ENCODE data around the gene AVP. TPM values are rescaled to one million over a fixed set of nuclear protein-coding genes. Genes with fewer than 3 reads are reported as not detected.

The AVP gene
- total and polyA plus RNA-seq, 2 of the 13 experiments (the other 11 are each of a cell fraction or from before 2014, with no cell fraction given): 0.12 TPM; not detected in 1

GRCh38 chr20:3072530-3073250 is 11.8 kb downstream of the AVP start:
- Histone ChIP-seq H3K9me3 (ENCODE audit: low read length) (no peaks in the 10 kb centered on the region), H3K36me3 (replicated peaks in 1 of 2; ENCODE audit: control insufficient read depth in 1 of 2, insufficient read depth in 2 of 2, low read length in 2 of 2) (no peaks in the 10 kb centered on the region), H2AFZ (ENCODE audit: low read length) (no peak overlapping the region), H3K27me3 (ENCODE audit: control insufficient read depth in 1 of 2, insufficient read depth in 2 of 2, low read length in 2 of 2) (peaks cover 2 to 12% of the 10 kb centered on the region in 2 experiments; a peak in 2 of 5 replicates), H3K27ac (ENCODE audit: extremely low read length, insufficient read depth, low read length) (no peak overlapping the region), H3K4me2 (ENCODE audit: low read depth, low read length) (peak overlapping the region; percentile 51), H3K4me1 (ENCODE audit: insufficient read depth, low read length) (peaks cover 71% of the 10 kb centered on the region), H3K9ac (ENCODE audit: insufficient read depth, low read depth, low read length) (peak overlapping the region; percentile 27), H3K4me3 (replicated peaks in 1 of 3; ENCODE audit: insufficient read depth in 1 of 3, low read depth in 2 of 3, low read length in 3 of 3) (peak overlapping the region in 2 of 3 experiments; percentile 7 to 41; a peak in 2 of 6 replicates), H4K20me1 (ENCODE audit: insufficient read depth, low read length) (no peaks in the 10 kb centered on the region), H3K79me2 (ENCODE audit: insufficient read depth, low read length) (no peaks in the 10 kb centered on the region)
- no peak for FAIRE-seq
- peak; percentile 10 for ATAC-seq
- WGBS (ENCODE audit: low lambda C conversion rate): 65% methylated on average over 22 of the region's 22 CpGs
- no peak for DNase-seq (ENCODE audit: low spot score)
- no TSS peak for BruUV-seq (replicated peaks)
- ChIA-PET POLR2A (no interaction called here), CTCF (ENCODE audit: low intra/inter-chr PET ratio, low total read pairs) (no interaction called here)
- intact Hi-C loops (cut with micrococcal nuclease; ENCODE audit: unreplicated experiment): no loop called here
- in situ Hi-C loops (cut with HindIII; ENCODE audit: extremely low pct_ligation_motif_present, low pct_unique_long_range_greater_than_20kb): no loop called here
- peak; percentile 74; the same call in 1 of the 2 replicates for TF ChIP-seq ZNF512B (CRISPR knock-in tag; IDR thresholded peaks at IDR 0.05; ENCODE audit: borderline replicate concordance)
- peak; percentile 58; the same call in 1 of the 2 replicates for TF ChIP-seq ZFP41 (CRISPR knock-in tag; IDR thresholded peaks at IDR 0.05; ENCODE audit: borderline replicate concordance)
- no peak for TF ChIP-seq TFAP4 (IDR thresholded peaks at IDR 0.05; ENCODE audit: borderline replicate concordance, low read depth)
- no peak for TF ChIP-seq MATR3 (CRISPR knock-in tag; IDR thresholded peaks at IDR 0.05)
- TF ChIP-seq MEF2D (CRISPR knock-in tag; IDR thresholded peaks at IDR 0.05): no peak
- TF ChIP-seq SOX5 (CRISPR knock-in tag; IDR thresholded peaks at IDR 0.05; ENCODE audit: borderline replicate concordance): no peak
- TF ChIP-seq MED1 (CRISPR knock-in tag; IDR thresholded peaks at IDR 0.05): peak; percentile 20
- 0 out of 2 replicates have a peak, but pooled peaks have one; percentile 20 for TF ChIP-seq MXD1 (CRISPR knock-in tag; IDR thresholded peaks at IDR 0.05)
- no peak for TF ChIP-seq SOX6 (IDR thresholded peaks at IDR 0.05)
- peak; percentile 23; the same call in 1 of the 2 replicates for TF ChIP-seq SOX6 (CRISPR knock-in tag; IDR thresholded peaks at IDR 0.05)
- TF ChIP-seq ZBTB38 (CRISPR knock-in tag; IDR thresholded peaks at IDR 0.05): peak; percentile 70
- no peak for TF ChIP-seq EZH2 (conservative IDR thresholded peaks at IDR 0.05; ENCODE audit: low read depth, low read length)
- peak; percentile 7 for TF ChIP-seq ZNF687 (CRISPR knock-in tag; IDR thresholded peaks at IDR 0.05)
- TF ChIP-seq HOXA5 (CRISPR knock-in tag; IDR thresholded peaks at IDR 0.05): peak; percentile 41; the same call in 1 of the 2 replicates

All from HepG2 (cell line).